NCI-H446 (cell line): ENCODE results near the gene SH3D19.

Experiments used
- DNase-seq, 2 experiments: peaks; one replicate each; lab custom pipeline; 2025; lab: John Stamatoyannopoulos, UW

Gene SH3D19

DNA sequence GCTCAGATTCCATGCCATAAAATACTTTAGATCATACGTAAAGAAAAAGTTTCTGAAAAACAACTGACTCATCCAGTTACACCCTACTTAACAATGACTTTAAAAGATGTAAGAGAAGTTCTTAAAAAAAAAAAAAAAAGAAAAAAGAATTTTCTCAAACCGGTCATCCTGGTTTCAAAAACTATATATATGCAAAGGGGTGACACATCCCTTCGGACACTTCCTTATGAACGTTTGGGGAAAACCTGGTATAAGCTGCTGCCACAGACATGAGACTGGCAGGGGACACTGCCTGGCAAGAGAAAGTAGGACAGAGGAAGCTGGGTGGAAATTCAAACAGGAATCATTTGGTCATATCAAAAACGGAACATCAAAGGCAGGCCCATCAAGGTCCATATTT lies 129.6 kb downstream of the SH3D19 start:
- no peak for DNase-seq

- DNase-seq: no peak
Measured at GRCh38 chr4:151193414-151193813, 132.0 kb downstream of the SH3D19 start.

- DNase-seq: no peak
Measured at GRCh38 chr4:151192556-151193235, 132.7 kb downstream of the SH3D19 start.

GRCh38 chr4:151184523-151185458 lies 140.6 kb downstream of the SH3D19 start:
- no peak for DNase-seq

GRCh38 chr4:151182455-151182996 lies 142.9 kb downstream of the SH3D19 start:
- no peak for DNase-seq

- DNase-seq: no peak
Measured at GRCh38 chr4:151176685-151177084, 148.7 kb downstream of the SH3D19 start.

DNA sequence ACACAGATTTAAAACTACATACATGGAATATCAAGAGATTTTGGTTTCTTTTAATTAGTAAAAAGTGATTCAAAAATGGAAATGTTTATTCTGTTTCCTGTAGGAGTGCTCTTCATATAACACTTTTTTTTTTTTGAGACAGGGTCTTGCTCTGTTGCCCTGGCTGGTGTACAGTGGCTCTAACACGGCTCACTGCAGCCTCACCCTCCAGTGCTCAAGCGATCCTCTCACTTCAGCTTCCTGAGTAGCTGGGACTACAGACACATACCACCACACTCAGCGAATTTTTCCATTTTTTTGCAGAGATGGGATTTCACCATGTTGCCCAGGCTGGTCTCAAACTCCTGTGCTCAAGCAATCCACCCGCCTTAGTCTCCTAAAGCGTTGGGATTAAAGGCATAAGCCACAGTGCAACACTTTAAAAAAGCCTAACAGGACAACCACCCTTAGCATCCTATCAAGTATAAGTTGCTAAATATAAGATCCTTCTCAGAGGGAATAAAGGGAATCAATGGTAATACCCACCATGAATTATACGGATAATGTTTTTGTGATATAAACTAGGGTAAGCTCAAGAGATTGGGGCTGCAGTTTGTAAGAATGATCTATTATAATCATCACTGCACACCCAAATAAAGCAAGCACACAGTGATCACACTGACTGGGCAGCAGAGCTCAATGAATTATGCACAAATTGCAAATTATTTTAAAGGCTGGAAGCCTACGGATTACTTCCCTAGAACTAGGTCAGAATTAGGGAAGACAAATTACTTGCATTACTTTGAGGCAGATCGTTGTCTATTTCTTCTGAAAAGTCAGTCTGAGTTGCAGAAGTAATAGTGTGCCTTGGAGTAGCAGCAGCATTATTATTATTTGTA lies 149.4 kb downstream of the SH3D19 start:
- no peak for DNase-seq

GRCh38 chr4:151175233-151175632 lies 150.2 kb downstream of the SH3D19 start:
- DNase-seq: no peak

DNA sequence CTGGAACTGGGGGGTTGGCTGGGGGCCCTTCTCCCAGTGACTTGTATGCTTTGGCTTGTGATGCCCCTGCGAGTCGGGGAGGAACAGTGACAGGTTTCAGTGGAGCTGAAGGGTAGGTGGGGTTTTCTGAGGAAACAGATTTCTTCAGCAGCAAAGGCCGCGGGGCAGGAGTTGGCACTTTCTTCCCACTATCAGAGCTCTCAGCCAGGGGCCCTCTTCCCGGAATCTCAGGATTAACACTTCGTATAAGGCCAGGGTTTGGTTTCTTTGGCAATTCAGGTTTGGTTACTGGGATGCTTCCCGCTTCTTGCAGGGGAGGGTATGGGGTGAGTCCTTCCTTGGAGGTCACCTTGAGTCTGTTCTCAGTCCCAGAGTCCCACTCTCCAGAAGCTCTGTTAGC lies 150.6 kb downstream of the SH3D19 start:
- DNase-seq: no peak

- no peak for DNase-seq
Measured at GRCh38 chr4:151173871-151174270, 151.5 kb downstream of the SH3D19 start.

GRCh38 chr4:151169900-151170299 lies 155.5 kb downstream of the SH3D19 start:
- DNase-seq: peak in 1 of 2 experiments; percentile 6

DNA sequence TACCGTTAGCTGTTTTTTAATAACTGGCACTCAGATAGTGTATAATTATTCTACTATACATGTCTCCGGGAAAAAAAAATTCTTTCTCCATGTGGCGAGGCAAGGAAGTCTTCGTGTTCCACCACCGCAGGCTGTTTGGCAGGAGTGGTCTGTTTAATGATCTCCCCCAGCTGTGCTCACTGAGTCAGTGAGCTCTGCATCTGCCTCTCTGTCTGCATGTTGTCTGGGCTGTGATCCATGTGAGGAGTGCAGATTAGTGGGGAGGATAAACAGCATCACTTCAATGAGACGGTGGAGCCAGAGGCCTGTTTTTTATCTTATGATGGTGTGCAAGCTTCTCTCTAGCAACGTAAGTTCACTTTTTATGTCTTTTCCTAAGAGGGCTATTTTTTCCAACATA lies 156.2 kb downstream of the SH3D19 start:
- DNase-seq: peak; percentile 84 to 86

DNA sequence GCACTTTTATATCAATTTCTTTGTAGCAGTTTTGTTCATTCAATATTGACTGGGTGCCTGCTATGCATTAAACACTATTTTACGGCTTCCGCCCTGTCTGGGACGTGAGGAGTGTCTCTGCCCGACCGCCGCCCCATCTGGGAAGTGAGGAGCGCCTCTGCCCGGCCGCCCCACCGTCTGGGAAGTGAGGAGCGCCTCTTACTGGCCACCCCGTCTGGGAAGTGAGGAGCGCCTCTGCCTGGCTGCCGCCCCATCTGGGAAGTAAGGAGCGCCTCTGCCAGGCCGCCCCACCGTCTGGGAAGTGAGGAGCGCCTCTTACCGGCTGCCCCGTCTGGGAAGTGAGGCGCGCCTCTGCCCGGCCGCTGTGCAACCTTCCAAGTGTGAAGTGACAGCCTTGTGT lies 157.8 kb downstream of the SH3D19 start:
- no peak for DNase-seq

- DNase-seq: no peak
Measured at GRCh38 chr4:151166636-151167035, 158.8 kb downstream of the SH3D19 start.

GRCh38 chr4:151165205-151166000 lies 160.0 kb downstream of the SH3D19 start:
- DNase-seq: no peak

GRCh38 chr4:151163855-151164254 lies 161.6 kb downstream of the SH3D19 start:
- no peak for DNase-seq

- DNase-seq: no peak
Measured at GRCh38 chr4:151158979-151159378, 166.4 kb downstream of the SH3D19 start.

GRCh38 chr4:151157543-151157942 lies 167.9 kb downstream of the SH3D19 start:
- DNase-seq: no peak

DNA sequence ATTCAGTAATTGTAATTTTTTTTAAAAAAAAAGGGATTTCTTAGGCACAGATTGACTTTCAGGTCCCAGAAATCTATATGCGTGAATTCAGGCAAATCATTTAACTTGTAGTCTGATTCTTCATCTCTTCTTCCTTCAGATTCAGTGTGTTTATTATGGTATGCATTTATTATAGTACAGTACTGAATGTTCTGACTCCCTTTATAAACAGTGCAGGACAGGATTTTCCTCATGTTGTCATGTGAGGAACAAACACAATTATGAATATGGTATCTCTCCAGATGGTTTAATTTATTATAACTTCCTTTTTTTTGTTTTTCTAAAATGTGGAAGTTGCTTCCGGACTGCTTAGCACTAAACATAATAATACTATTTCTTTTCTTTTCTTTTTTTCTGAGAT lies 171.8 kb downstream of the SH3D19 start:
- DNase-seq: no peak

DNA sequence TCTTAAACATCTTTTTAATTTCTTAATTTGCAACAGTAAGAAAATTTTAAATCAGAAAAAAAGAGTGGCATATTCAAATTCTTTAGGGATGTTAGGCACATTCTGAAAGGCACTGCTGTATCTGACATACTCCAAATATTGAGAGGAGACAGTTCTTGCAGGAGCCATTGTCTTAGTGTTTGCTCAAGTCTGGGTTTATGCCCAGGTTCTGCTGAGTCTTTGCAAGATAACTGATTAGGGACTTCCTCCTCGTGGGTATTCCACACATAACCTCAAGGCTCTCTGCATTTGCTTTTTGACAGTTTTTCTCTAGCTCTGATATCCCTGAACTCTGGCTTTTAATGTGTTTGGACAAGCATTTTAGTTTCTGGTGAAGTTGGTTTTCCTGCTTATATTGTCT lies 173.4 kb downstream of the SH3D19 start:
- no peak for DNase-seq
